ENCODE results near the gene CBLIF. TPM values are rescaled to one million over a fixed set of nuclear protein-coding genes. Genes with fewer than 3 reads are reported as not detected.

The CBLIF gene
- total and polyA plus RNA-seq, 2 of the 13 experiments (the other 11 are each of a cell fraction or from before 2014, with no cell fraction given) = not detected

DNA sequence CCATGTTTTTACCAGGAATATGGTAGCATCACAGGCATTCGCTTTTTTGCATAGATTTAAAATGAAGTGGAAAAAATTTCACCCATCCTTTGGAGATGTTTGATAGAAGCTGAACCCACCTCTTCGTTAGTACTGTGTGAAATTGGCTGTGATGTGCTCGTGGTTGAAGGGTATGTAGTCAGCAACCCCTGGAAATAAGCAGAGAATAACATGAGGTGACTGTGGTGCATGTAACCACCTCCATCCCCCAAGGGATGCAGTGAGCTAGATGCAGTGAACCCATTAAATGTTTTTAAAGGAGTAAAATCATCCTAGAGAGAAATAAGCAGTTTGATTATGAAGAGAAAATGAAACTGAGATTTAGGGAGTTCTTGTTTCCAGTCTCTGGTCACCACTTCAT, 15.9 kb downstream of the CBLIF start:
- BruUV-seq (replicated peaks) = no TSS peak
- no peaks in the 10 kb centered on the region for H3K36me3 ChIP-seq (replicated peaks in 1 of 2; ENCODE audit: control insufficient read depth in 1 of 2, insufficient read depth in 2 of 2, low read length in 2 of 2)
- H3K4me2 ChIP-seq (ENCODE audit: low read depth, low read length) = no peak overlapping the region
- H3K9ac ChIP-seq (ENCODE audit: insufficient read depth, low read depth, low read length) = no peak overlapping the region
- CTCF ChIA-PET (ENCODE audit: low intra/inter-chr PET ratio, low total read pairs) = no interaction called here
- POLR2A ChIA-PET = no interaction called here
- no peak overlapping the region for H3K4me3 ChIP-seq (replicated peaks in 1 of 3; ENCODE audit: insufficient read depth in 1 of 3, low read depth in 2 of 3, low read length in 3 of 3)
- DNase-seq (ENCODE audit: low spot score) (no peak), ATAC-seq (no peak), FAIRE-seq (no peak)
- 3% methylated on average over 3 of the region's 3 CpGs for WGBS (ENCODE audit: low lambda C conversion rate)
- no peaks in the 10 kb centered on the region for H3K27me3 ChIP-seq (ENCODE audit: control insufficient read depth in 1 of 2, insufficient read depth in 2 of 2, low read length in 2 of 2)
- no peak overlapping the region for H2AFZ ChIP-seq (ENCODE audit: low read length)
- H3K79me2 ChIP-seq (ENCODE audit: insufficient read depth, low read length) = no peaks in the 10 kb centered on the region
- TF ChIP-seq ZNF597 (CRISPR knock-in tag; IDR thresholded peaks at IDR 0.05) = no peak
- no peak for TF ChIP-seq PAWR (CRISPR knock-in tag; IDR thresholded peaks at IDR 0.05; ENCODE audit: borderline replicate concordance)
- no peak for TF ChIP-seq ZNF570 (CRISPR knock-in tag; IDR thresholded peaks at IDR 0.05; ENCODE audit: borderline replicate concordance)
- TF ChIP-seq, protein P1, sequence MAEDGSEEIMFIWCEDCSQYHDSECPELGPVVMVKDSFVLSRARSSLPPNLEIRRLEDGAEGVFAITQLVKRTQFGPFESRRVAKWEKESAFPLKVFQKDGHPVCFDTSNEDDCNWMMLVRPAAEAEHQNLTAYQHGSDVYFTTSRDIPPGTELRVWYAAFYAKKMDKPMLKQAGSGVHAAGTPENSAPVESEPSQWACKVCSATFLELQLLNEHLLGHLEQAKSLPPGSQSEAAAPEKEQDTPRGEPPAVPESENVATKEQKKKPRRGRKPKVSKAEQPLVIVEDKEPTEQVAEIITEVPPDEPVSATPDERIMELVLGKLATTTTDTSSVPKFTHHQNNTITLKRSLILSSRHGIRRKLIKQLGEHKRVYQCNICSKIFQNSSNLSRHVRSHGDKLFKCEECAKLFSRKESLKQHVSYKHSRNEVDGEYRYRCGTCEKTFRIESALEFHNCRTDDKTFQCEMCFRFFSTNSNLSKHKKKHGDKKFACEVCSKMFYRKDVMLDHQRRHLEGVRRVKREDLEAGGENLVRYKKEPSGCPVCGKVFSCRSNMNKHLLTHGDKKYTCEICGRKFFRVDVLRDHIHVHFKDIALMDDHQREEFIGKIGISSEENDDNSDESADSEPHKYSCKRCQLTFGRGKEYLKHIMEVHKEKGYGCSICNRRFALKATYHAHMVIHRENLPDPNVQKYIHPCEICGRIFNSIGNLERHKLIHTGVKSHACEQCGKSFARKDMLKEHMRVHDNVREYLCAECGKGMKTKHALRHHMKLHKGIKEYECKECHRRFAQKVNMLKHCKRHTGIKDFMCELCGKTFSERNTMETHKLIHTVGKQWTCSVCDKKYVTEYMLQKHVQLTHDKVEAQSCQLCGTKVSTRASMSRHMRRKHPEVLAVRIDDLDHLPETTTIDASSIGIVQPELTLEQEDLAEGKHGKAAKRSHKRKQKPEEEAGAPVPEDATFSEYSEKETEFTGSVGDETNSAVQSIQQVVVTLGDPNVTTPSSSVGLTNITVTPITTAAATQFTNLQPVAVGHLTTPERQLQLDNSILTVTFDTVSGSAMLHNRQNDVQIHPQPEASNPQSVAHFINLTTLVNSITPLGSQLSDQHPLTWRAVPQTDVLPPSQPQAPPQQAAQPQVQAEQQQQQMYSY (CRISPR knock-in tag; IDR thresholded peaks at IDR 0.05) = no peak
- TF ChIP-seq TOE1 (CRISPR knock-in tag; IDR thresholded peaks at IDR 0.05) = no peak
- no peak for TF ChIP-seq BHLHE40 (IDR thresholded peaks at IDR 0.05; ENCODE audit: low read length)
- no peak for TF ChIP-seq GTF3A (CRISPR knock-in tag; conservative IDR thresholded peaks at IDR 0.05)
- no peak for TF ChIP-seq HMG20A (CRISPR knock-in tag; IDR thresholded peaks at IDR 0.05; ENCODE audit: borderline replicate concordance)
- TF ChIP-seq, protein P2, sequence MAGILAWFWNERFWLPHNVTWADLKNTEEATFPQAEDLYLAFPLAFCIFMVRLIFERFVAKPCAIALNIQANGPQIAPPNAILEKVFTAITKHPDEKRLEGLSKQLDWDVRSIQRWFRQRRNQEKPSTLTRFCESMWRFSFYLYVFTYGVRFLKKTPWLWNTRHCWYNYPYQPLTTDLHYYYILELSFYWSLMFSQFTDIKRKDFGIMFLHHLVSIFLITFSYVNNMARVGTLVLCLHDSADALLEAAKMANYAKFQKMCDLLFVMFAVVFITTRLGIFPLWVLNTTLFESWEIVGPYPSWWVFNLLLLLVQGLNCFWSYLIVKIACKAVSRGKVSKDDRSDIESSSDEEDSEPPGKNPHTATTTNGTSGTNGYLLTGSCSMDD (CRISPR knock-in tag; IDR thresholded peaks at IDR 0.05) = no peak
- TF ChIP-seq RFX1 (IDR thresholded peaks at IDR 0.05) = no peak
- no peak for TF ChIP-seq HMG20B (CRISPR knock-in tag; conservative IDR thresholded peaks at IDR 0.05)
- TF ChIP-seq ZBED4 (CRISPR knock-in tag; IDR thresholded peaks at IDR 0.05; ENCODE audit: borderline replicate concordance) = no peak
- no peak for TF ChIP-seq TCF12 (IDR thresholded peaks at IDR 0.05)
- TF ChIP-seq TCF12 (CRISPR knock-in tag; IDR thresholded peaks at IDR 0.05) = no peak
- no peak for TF ChIP-seq ZNF790 (CRISPR knock-in tag; IDR thresholded peaks at IDR 0.05; ENCODE audit: borderline replicate concordance)
- no peak for TF ChIP-seq PAX8 (CRISPR knock-in tag; IDR thresholded peaks at IDR 0.05; ENCODE audit: borderline replicate concordance)
- H3K9me3 ChIP-seq (ENCODE audit: low read length) = no peaks in the 10 kb centered on the region
- in situ Hi-C loops (cut with HindIII; ENCODE audit: extremely low pct_ligation_motif_present, low pct_unique_long_range_greater_than_20kb) = no loop called here
- intact Hi-C loops (cut with micrococcal nuclease; ENCODE audit: unreplicated experiment) = no loop called here
- H3K27ac ChIP-seq (ENCODE audit: extremely low read length, insufficient read depth, low read length) = no peak overlapping the region
- H3K4me1 ChIP-seq (ENCODE audit: insufficient read depth, low read length) = no peaks in the 10 kb centered on the region
- H4K20me1 ChIP-seq (ENCODE audit: insufficient read depth, low read length) = no peaks in the 10 kb centered on the region
